DOHH2 (cell line): ENCODE results near the gene CCN6.

Source experiments
- H3F3A ChIP-seq: fragments of 200-600 bp; sonication (generic), shearing (Covaris generic); 2 replicates; pipeline ENCODE4 v1.6.0; 2016; ENCODE audit warnings: antibody characterized with exemption, mild to moderate bottlenecking; ENCODE audit not compliant: control insufficient read depth, insufficient read depth
- H3K27ac ChIP-seq: fragments of 200-600 bp; sonication (generic); 2 replicates; pipeline ENCODE4 v1.5.1; 2014; ENCODE audit warnings: low read depth, mild to moderate bottlenecking, low read length, moderate library complexity
- H3K27me3 ChIP-seq: fragments of 200-600 bp; sonication (generic); 2 replicates; pipeline ENCODE4 v1.6.1; 2014; ENCODE audit warnings: mild to moderate bottlenecking, low read length, mixed read lengths; ENCODE audit not compliant: control insufficient read depth
- H3K36me3 ChIP-seq: fragments of 200-600 bp; sonication (generic); 2 replicates; pipeline ENCODE4 v1.6.1; 2014; ENCODE audit warnings: mild to moderate bottlenecking, low read length, moderate library complexity, mixed read lengths; ENCODE audit not compliant: control insufficient read depth
- H3K4me1 ChIP-seq: fragments of 200-600 bp; sonication (generic); 2 replicates; pipeline ENCODE4 v1.6.1; 2014; ENCODE audit warnings: mild to moderate bottlenecking, low read length, mixed read lengths; ENCODE audit not compliant: control insufficient read depth
- H3K4me2 ChIP-seq: fragments of 200-600 bp; sonication (generic); 2 replicates; pipeline ENCODE4 v1.6.0; 2014; ENCODE audit warnings: mild to moderate bottlenecking, low read length, moderate library complexity
- H3K4me3 ChIP-seq: fragments of 200-600 bp; sonication (generic); 2 replicates; pipeline ENCODE4 v1.5.1; 2014; ENCODE audit warnings: mild to moderate bottlenecking, low read length, mixed read lengths
- H3K79me2 ChIP-seq: fragments of 200-600 bp; sonication (generic); 2 replicates; pipeline ENCODE4 v1.6.1; 2014; ENCODE audit warnings: mild to moderate bottlenecking, low read length, mixed read lengths; ENCODE audit not compliant: control insufficient read depth
- H3K9me2 ChIP-seq: fragments of 200-600 bp; sonication (generic); replicated peaks from 2 replicates; pipeline ENCODE4 v1.6.1; 2014; ENCODE audit warnings: mild to moderate bottlenecking, low read length, mixed read lengths; ENCODE audit not compliant: control insufficient read depth
- H3K9me3 ChIP-seq: fragments of 200-600 bp; sonication (generic); 2 replicates; pipeline ENCODE4 v1.6.1; 2014; ENCODE audit warnings: antibody characterized with exemption, low read length, mixed read lengths; ENCODE audit not compliant: control insufficient read depth, insufficient read depth
- H4K20me1 ChIP-seq: fragments of 200-600 bp; sonication (generic); 2 replicates; pipeline ENCODE4 v1.6.0; 2014; ENCODE audit warnings: low read depth, mild to moderate bottlenecking, antibody characterized with exemption, low read length, moderate library complexity; ENCODE audit not compliant: control insufficient read depth, insufficient read depth
- EZH2phosphoT487 ChIP-seq: fragments of 200-600 bp; sonication (generic); IDR thresholded peaks from 2 replicates; pipeline ENCODE4 v1.6.1; 2017; ENCODE audit warnings: borderline replicate concordance, mild to moderate bottlenecking, antibody characterized with exemption, low read length, moderate library complexity, mixed read lengths
- TF ChIP-seq, protein P1 (sequence below): fragments of 200-600 bp; sonication (generic); IDR thresholded peaks from one replicate; pipeline ENCODE4 v1.5.1; 2014; ENCODE audit warnings: antibody characterized with exemption, mild to moderate bottlenecking, low read depth, low read length; ENCODE audit not compliant: poor library complexity, severe bottlenecking

The CCN6 gene

DNA sequence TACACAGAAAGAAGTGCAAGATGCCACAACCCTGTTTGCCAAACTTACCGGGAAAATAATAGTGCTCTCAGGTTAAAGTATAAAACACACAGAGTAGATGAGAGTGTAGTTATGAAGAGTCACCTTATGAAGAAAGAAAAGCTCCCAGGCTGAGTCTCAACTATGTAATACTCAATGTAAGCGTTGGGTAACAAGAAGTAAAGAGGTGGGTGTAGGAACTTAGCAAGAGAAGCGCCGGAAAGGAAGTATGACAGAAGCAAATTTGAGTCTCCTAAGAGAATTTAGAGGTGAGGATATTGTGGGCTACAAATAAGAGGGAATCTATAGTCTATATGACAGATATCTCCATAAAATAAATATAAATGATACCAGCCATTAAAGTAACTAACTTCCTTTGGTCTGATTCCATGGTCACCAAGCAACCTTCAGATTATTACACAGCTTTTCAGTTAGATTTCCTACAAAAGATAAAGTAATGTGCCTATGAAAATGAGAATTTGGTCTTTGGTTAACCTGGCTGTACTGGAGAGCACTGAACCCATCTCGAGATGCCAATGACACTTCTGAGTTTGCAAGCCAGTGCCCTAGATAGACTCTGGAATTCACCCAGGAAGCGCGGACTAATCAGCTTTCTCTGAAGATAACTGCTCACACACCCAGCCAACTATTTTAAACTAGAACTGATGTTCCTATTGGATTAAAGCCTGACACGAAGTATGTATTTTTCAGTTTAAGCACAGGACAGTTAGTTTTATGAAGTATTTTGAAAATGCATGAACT, 31.6 kb downstream of the CCN6 start:
- TF ChIP-seq EZH2phosphoT487 = no peak
- TF ChIP-seq, protein P1, sequence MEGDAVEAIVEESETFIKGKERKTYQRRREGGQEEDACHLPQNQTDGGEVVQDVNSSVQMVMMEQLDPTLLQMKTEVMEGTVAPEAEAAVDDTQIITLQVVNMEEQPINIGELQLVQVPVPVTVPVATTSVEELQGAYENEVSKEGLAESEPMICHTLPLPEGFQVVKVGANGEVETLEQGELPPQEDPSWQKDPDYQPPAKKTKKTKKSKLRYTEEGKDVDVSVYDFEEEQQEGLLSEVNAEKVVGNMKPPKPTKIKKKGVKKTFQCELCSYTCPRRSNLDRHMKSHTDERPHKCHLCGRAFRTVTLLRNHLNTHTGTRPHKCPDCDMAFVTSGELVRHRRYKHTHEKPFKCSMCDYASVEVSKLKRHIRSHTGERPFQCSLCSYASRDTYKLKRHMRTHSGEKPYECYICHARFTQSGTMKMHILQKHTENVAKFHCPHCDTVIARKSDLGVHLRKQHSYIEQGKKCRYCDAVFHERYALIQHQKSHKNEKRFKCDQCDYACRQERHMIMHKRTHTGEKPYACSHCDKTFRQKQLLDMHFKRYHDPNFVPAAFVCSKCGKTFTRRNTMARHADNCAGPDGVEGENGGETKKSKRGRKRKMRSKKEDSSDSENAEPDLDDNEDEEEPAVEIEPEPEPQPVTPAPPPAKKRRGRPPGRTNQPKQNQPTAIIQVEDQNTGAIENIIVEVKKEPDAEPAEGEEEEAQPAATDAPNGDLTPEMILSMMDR = no peak
- H3K4me2 ChIP-seq = no peak overlapping the region
- H3K27ac ChIP-seq = no peak overlapping the region
- peaks cover 3% of the 10 kb centered on the region; the same call in 1 of the 2 replicates for H3K27me3 ChIP-seq
- H3K9me2 ChIP-seq = no peaks in the 10 kb centered on the region
- H3K4me3 ChIP-seq = no peak overlapping the region
- H4K20me1 ChIP-seq = no peaks in the 10 kb centered on the region
- peaks cover 12% of the 10 kb centered on the region for H3K79me2 ChIP-seq
- no peaks in the 10 kb centered on the region for H3K9me3 ChIP-seq
- H3K36me3 ChIP-seq = peaks cover 34% of the 10 kb centered on the region
- H3F3A ChIP-seq = 0 out of 2 replicates have a peak, but pooled peaks cover 4% of the 10 kb centered on the region
- peaks cover 13% of the 10 kb centered on the region for H3K4me1 ChIP-seq

DNA sequence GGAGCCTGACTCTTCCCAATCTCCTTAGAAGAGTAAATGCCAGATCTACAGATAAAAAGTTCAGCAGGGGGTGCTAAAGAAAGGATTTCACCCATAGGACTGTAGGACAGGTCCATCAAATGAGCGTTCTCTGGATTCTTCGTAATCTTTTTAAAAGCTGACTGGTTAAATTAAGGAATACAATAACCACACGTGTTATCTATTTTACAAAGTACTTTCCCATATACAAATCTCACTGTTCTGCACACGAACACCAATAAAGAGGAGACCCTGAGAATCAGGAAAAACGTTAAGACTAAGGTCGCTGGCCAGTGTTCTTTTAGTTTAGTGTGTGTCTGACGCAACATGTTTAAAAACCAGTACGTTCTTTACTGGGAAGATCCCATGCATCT, 32.8 kb downstream of the CCN6 start:
- Histone ChIP-seq H3K27ac (peak overlapping the region; percentile 28), H3K27me3 (peaks cover 11% of the 10 kb centered on the region), H4K20me1 (no peaks in the 10 kb centered on the region), H3K4me1 (peaks cover 13% of the 10 kb centered on the region), H3F3A (0 out of 2 replicates have a peak, but pooled peaks cover 3% of the 10 kb centered on the region), H3K36me3 (peaks cover 29% of the 10 kb centered on the region), H3K9me2 (no peaks in the 10 kb centered on the region), H3K4me3 (peak overlapping the region; percentile 79), H3K9me3 (no peaks in the 10 kb centered on the region), H3K4me2 (peak overlapping the region; percentile 92), H3K79me2 (peaks cover 12% of the 10 kb centered on the region)
- TF ChIP-seq EZH2phosphoT487 = no peak
- TF ChIP-seq, protein P1 = no peak

DNA sequence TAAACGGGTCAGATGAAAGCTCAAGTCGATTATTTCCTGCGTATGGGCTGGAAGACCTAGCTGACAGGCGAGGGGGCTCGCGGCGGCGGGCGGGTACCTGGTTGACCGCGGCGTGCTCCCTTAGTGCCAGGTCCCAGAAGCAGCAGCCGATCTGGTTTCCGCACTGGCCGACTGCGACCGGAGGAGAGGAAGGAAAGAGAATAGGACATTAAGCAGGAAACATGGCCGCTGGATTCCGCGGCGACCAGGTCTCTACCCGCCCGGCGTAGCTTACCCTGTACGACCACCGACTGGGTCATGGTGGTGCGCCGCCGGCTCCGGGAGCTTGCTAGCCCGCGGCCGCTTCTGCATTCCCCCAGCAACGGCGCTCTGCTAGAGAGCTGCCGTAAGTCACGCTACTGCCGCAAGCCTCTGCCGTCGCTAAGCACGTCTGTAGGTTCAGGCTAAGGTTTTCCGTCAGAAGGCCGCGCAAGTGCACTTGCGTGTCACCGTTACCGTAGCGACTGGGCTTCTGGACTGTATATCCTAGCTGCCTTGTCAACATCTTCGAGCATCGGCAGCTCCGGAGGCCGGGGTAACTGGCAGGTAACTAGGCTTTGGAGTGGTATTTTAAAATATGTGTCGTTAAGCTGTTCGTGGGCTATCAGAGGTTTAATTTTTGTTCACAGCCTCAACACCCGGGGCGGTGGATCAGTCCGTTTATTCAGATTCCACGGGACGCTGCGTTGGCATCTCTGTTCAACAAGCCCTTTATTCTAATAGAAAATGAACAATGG, 33.4 kb downstream of the CCN6 start, which contains the start of the genes FAM229B and TUBE1:
FAM229B (plus strand) TSS at position 456 of the 776 bp plus-strand sequence. CDS start 11,693 bp downstream, outside the sequence.
TUBE1 (minus strand) TSS at position 347 of the 776 bp plus-strand sequence; CDS start at position 299, 48 bp downstream.
- H3K27me3 ChIP-seq = peaks cover 11% of the 10 kb centered on the region
- no peaks in the 10 kb centered on the region for H4K20me1 ChIP-seq
- H3K4me1 ChIP-seq = peaks cover 13% of the 10 kb centered on the region
- peaks cover 26% of the 10 kb centered on the region for H3K36me3 ChIP-seq
- peak within 1 kb of the TSS; percentile 79 for H3K4me3 ChIP-seq
- H3K4me2 ChIP-seq = peak within 1 kb of the TSS; percentile 92
- TF ChIP-seq, protein P1 = no peak
- TF ChIP-seq EZH2phosphoT487 = no peak
- H3K27ac ChIP-seq = peak within 1 kb of the TSS; percentile 28
- no peaks in the 10 kb centered on the region for H3F3A ChIP-seq
- H3K9me2 ChIP-seq = no peaks in the 10 kb centered on the region
- H3K9me3 ChIP-seq = no peaks in the 10 kb centered on the region
- H3K79me2 ChIP-seq = peaks cover 12% of the 10 kb centered on the region
